GM12878 (cell line): ENCODE data around the gene CELSR1.

Experiments used
- CUX1 ChIP-seq: IDR thresholded peaks from 2 replicates; pipeline ENCODE4 v1.6.1; 2012; ENCODE audit warnings: improper control_type of control experiment, low read depth, low read length; ENCODE audit not compliant: insufficient replicate concordance
- EZH2 ChIP-seq: IDR thresholded peaks from 2 replicates; pipeline ENCODE4 v1.6.1; 2012; ENCODE audit warnings: low read depth, mild to moderate bottlenecking, control low read depth, inconsistent platforms, low read length, borderline replicate concordance; ENCODE audit not compliant: control insufficient read depth
- POLR2A ChIP-seq: IDR thresholded peaks from 2 replicates; pipeline ENCODE4 v1.6.1; 2011; ENCODE audit warnings: low read depth, mild to moderate bottlenecking, low read length
- POLR2AphosphoS5 ChIP-seq: IDR thresholded peaks from 2 replicates; pipeline ENCODE4 v1.6.1; 2011; ENCODE audit warnings: mild to moderate bottlenecking, low read length, inconsistent platforms
- TF ChIP-seq, protein P1 (sequence below), 3 experiments: IDR thresholded peaks in 2 of 3; conservative IDR thresholded peaks in 1 of 3; 2 replicates each; pipeline ENCODE4 v1.5.1; 2011; ENCODE audit warnings: low read depth in 3 of 3, low read length in 3 of 3, mild to moderate bottlenecking in 3 of 3, control low read depth in 2 of 3, moderate library complexity in 2 of 3, inconsistent platforms in 1 of 3, mixed read lengths in 1 of 3; ENCODE audit not compliant: control insufficient read depth in 2 of 3, insufficient read depth in 1 of 3; ENCODE audit errors: extremely low read depth in 1 of 3

DNA sequence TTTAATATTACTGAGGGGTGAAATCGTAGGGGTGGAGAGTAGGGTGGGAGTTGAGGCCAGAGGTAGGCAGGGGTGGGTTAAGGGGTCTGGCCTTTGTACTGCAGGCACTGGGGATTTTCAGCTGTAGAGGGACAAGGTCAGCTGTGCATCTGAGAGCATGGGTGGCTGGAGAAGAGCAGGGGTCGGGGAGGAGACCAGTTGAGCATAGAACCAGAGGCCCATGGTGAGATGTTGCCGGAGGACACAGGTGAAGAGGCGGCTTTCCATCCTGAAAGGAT lies 12.1 kb upstream of the CELSR1 start:
- TF ChIP-seq CUX1 (no peak), POLR2AphosphoS5 (no peak), EZH2 (no peak), POLR2A (no peak)
- TF ChIP-seq, protein P1, sequence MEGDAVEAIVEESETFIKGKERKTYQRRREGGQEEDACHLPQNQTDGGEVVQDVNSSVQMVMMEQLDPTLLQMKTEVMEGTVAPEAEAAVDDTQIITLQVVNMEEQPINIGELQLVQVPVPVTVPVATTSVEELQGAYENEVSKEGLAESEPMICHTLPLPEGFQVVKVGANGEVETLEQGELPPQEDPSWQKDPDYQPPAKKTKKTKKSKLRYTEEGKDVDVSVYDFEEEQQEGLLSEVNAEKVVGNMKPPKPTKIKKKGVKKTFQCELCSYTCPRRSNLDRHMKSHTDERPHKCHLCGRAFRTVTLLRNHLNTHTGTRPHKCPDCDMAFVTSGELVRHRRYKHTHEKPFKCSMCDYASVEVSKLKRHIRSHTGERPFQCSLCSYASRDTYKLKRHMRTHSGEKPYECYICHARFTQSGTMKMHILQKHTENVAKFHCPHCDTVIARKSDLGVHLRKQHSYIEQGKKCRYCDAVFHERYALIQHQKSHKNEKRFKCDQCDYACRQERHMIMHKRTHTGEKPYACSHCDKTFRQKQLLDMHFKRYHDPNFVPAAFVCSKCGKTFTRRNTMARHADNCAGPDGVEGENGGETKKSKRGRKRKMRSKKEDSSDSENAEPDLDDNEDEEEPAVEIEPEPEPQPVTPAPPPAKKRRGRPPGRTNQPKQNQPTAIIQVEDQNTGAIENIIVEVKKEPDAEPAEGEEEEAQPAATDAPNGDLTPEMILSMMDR (IDR thresholded peaks at IDR 0.05 in 2 of 3, conservative IDR thresholded peaks at IDR 0.05 in 1 of 3; ENCODE audit: control insufficient read depth in 2 of 3, extremely low read depth in 1 of 3, insufficient read depth in 1 of 3, low read depth in 3 of 3, low read length in 3 of 3) = no peak
